Forelimb muscle (tissue), 1 donor: Measurements from ENCODE around the gene FGF1. TPM values are rescaled to one million over a fixed set of nuclear protein-coding genes. Genes with fewer than 3 reads are reported as not detected.

Experiments used
- DNase-seq: peaks from one replicate; pipeline ENCODE4 v3.0.0-alpha.2; 2013; ENCODE audit warnings: low read depth
- polyA plus RNA-seq: library from polyadenylated mRNA; unstranded; fragments of 120-200 nt; gene quantifications from one replicate; pipeline ENCODE4 v1.2.1, GENCODE V29; 2013; ENCODE audit not compliant: insufficient read length

FGF1 gene
- polyA plus RNA-seq, 1 donor, result 10.6 TPM

GRCh38 chr5:142614054-142614453 lies 71.8 kb downstream of the FGF1 start:
- no peak for DNase-seq

GRCh38 chr5:142613271-142613671 lies 72.6 kb downstream of the FGF1 start:
- no peak for DNase-seq

- DNase-seq, result no peak
Measured at GRCh38 chr5:142612494-142613270, 73.2 kb downstream of the FGF1 start.

GRCh38 chr5:142611154-142611553 lies 74.7 kb downstream of the FGF1 start:
- DNase-seq, result no peak

GRCh38 chr5:142610176-142611001 lies 75.5 kb downstream of the FGF1 start:
- DNase-seq, result no peak

DNA sequence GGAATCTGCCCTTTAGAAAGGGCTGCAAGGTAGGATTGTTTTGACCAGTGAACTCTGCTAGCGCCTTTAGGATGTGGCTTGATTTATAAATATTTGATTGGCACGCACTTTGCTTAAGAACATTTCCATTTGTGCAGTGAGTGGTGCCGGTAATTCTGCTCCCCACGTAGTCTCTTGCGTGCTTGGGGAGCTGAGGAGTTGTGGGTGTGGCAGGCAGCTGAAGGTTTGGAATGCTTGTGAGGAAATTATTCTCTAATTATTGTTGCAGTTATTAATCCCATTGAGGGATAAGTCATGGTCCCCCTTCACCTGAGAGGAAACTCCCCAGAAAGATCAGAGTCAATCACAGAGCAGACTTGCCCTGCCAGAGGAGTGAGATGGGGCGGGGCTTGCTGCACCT lies 76.7 kb downstream of the FGF1 start:
- no peak for DNase-seq

GRCh38 chr5:142608081-142608480 lies 77.8 kb downstream of the FGF1 start:
- DNase-seq, result no peak

GRCh38 chr5:142605611-142606010 lies 80.3 kb downstream of the FGF1 start:
- peak; percentile 88 for DNase-seq

DNA sequence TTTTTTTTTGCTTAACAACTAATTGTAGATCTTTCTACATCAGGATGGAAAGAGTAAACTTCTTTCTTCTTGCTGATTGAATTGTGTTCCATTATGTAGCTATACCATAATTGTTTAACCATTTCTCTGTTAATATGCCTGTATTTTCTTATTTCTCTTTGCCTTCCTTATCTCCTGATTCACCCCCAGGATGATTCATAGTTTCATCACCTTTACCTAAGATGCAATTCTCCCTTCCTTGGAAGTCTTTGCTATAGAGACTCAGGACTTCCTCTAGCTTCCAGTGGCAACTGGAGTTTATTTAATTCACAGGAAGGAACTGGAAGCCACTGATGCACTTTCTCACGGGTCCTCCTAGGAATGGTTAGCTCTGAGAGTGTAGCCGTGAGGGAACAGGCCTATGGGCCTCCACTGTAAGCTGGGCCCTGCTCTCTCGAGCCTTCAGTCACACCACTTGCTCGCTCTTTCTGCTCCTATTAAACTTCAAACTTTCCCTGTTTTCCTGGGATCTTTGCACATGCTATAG lies 83.1 kb downstream of the FGF1 start:
- no peak for DNase-seq

DNA sequence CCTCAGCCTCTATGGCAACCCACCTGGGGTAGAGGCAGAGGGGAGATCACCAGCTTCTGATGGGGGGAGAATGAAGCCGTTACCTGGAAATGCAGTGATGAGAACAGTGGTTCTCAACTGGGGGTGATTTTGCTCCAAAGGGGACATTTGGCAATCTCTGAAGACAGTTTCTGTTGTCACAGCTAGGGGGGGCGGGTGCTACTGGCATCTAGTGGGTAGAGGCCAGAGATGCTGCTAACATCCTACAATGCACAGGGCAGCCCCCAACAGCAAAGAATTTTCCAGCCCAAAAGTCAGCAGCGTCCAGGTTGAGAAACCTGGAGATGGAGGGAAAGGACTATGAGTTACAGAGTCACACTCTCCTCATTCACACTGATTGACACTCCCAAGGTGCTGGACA lies 84.5 kb downstream of the FGF1 start:
- DNase-seq, result no peak

DNA sequence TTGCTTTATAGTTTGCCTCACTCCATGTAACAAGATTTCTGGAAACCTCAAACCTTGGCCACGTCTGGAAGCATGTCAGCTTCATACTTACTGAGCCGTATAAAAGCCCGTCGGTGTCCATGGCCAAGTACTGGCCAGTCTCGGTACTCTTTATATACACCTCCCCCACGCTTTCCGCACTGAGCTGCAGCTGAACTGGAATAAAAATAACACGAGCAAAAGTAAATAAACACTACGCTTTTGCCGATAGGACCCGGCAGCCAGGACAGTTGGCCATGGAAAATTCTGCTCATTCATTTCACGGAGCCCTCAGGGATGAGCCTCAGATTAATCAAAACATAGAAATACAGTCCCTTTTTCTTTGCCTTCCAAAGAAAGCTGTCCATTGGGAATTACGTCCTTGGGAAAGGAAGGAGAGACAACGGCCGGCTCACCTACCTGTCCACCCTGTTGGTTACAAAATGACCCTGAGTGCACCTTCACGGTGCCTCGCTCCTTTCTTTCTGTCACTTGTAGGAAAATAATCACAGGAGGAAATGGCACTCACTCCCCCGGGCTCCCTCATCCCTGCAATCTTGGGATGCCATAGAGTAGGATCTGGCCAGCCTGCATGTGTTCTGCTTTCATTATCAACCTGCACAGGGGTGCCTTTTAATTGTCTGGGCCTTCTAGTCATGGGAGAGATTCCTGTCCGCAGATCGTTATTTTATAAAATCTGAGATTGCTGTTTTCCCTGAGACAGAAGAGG lies 85.1 kb downstream of the FGF1 start:
- no peak for DNase-seq

- no peak for DNase-seq
Measured at GRCh38 chr5:142600092-142600491, 85.8 kb downstream of the FGF1 start.

GRCh38 chr5:142598338-142598700 lies 87.6 kb downstream of the FGF1 start:
- no peak for DNase-seq

DNA sequence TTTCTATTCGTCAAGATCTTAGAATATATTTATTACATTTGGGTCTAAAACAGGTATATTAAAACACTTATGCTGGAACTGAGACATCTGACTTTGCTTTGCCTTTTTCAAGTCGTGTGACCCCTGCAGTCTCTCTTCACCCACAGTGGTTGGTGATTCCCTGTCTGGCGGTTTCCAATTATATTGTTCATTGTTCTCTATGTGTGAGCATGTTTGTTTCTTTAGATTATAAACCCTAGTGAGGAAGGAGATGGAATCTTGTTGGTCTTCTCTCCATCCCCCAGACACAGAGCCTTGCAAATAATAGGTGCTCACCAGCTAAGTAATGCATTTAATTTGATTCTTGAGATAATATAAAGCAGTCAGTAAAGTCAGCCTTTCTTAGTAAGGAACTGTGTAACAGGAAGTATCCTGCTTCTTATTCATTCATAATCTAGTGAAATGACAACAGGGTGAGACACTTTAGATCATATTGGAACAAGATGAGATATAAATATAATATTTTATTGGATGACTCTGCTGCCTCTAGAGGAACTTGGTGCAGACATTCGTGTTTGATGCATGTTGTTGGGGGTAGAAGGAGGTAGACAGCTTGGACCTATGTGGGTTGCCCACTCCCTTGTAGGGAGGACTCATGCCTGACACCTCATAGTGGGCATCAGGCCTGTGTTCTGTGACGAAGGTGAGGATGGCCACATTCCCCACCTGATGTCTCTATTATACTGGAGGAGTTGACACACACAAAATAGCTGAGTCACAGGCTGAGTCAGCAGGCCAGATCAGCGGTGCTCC lies 88.1 kb downstream of the FGF1 start:
- DNase-seq, result no peak

DNA sequence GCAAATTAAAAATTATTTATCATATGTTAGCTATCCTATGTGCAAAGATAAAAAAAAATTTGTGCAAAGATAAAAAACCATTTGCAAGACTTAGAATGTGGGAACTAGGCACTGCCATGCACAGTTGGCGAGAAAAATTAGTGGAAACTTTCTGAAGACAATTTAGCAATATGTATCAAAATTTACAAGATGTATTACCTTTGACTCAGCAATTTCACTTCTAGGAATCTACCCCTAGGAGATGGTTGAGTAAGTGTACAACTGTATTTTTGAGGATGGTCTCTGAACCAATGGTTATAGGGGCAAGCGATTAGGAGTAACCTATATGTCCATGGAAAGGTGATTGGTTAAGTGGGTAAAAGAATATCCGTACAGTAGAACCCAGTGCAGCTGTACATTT lies 88.9 kb downstream of the FGF1 start:
- DNase-seq, result no peak

- no peak for DNase-seq
Measured at GRCh38 chr5:142592365-142592764, 93.5 kb downstream of the FGF1 start.

- DNase-seq, result no peak
Measured at GRCh38 chr5:142590451-142591231, 95.2 kb downstream of the FGF1 start.

DNA sequence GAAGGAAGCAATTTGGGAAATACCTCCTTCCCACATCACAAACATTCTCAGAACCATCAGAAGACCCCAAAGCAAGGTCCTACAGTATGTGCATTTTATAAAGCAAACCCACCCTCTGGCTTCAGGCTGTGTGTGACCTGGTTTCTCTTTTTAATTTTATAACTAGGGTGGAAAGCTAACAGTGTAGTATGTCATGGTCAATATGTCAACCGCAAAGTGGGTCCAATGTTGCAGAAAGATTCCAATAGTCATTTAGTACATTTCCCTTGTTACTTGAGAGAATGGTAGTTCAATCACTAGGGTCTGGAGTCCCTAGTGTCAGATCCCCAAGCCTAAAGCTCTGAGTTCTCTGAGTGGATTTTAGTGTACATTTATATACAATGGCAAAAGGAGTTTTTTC lies 96.2 kb downstream of the FGF1 start:
- DNase-seq, result no peak

DNA sequence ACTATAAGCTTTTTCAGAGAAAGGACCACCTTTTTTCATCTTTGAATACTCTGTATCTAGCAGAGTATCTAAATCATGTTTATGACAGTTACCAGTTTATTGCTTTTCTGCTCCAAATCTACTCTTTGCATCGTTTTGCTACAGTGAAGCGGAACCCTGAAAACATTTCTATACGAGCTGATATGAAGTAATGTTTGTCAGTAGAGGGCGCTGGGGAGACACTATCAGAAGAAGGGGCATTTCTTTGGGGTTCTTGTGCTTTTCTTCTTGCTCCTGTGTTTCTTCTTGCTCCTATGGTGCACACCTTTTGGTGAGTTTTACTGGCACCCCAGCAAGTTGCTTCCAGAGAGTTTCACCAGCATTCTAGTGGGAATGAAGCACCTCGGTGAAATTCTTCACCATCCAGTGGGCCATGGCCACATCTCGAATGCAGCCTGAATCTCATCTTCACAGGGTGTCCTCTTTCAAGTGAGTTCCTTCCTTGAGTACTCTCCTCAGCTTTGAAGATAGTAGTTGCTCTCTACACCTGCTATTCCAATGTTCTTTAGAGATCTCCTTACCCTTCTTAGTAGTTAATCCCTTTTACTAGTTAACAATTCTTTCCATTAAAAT lies 98.4 kb downstream of the FGF1 start:
- DNase-seq, result no peak

DNA sequence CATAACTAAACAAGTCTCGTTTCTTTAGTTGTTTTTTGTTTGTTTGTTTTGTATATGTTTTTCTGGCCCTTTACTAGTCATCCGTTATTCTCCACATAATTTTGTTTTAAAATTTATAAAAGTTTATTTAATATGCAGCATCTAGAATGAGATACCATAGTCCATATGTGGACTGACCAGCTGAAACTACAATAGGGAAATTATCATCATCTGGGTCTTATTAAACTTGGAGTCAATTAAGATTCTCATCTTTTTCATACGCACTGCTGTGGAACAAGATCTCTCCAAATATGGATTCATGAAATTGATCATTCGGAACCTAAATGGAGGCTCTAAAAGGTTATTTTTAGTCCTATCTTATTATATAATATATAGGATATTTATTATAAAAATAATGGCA lies 99.3 kb downstream of the FGF1 start:
- no peak for DNase-seq
